ENCODE data around the gene CNNM1. TPM values are rescaled to one million over a fixed set of nuclear protein-coding genes. Genes with fewer than 3 reads are reported as not detected.

CNNM1 gene
- total RNA-seq, 1 donor from 2014 or later, result 1.4 TPM

GRCh38 chr10:99418910-99419624, 89.9 kb downstream of the CNNM1 start:
- no peak for DNase-seq (ENCODE audit: low spot score)

GRCh38 chr10:99419688-99420087, 90.5 kb downstream of the CNNM1 start:
- no peak for DNase-seq (ENCODE audit: low spot score)

GRCh38 chr10:99421233-99421739, 92.1 kb downstream of the CNNM1 start:
- DNase-seq (ENCODE audit: low spot score), result no peak

- no peak for DNase-seq (ENCODE audit: low spot score)
Observed at GRCh38 chr10:99422529-99423096, 93.5 kb downstream of the CNNM1 start.

GRCh38 chr10:99424656-99425055, 95.5 kb downstream of the CNNM1 start:
- DNase-seq (ENCODE audit: low spot score), result no peak

GRCh38 chr10:99425204-99425603, 96.0 kb downstream of the CNNM1 start:
- no peak for DNase-seq (ENCODE audit: low spot score)

- no peak for DNase-seq (ENCODE audit: low spot score)
Observed at GRCh38 chr10:99426689-99427088, 97.5 kb downstream of the CNNM1 start.

GRCh38 chr10:99427566-99428190, 98.5 kb downstream of the CNNM1 start:
- DNase-seq (ENCODE audit: low spot score), result no peak

GRCh38 chr10:99429517-99430095, 100.5 kb downstream of the CNNM1 start:
- DNase-seq (ENCODE audit: low spot score), result no peak

GRCh38 chr10:99430116-99430450, 100.9 kb downstream of the CNNM1 start:
- no peak for DNase-seq (ENCODE audit: low spot score)

- DNase-seq (ENCODE audit: low spot score), result peak; percentile 98
Observed at GRCh38 chr10:99430451-99431189, 101.5 kb downstream of the CNNM1 start, which contains the start of gene GOT1. Gene GOT1, minus strand, starts transcription at chr10:99430624. Its CDS starts 59 bp downstream, at chr10:99430565.

GRCh38 chr10:99431190-99431760, 102.1 kb downstream of the CNNM1 start:
- DNase-seq (ENCODE audit: low spot score), result peak; percentile 78

GRCh38 chr10:99432047-99432446, 102.9 kb downstream of the CNNM1 start:
- no peak for DNase-seq (ENCODE audit: low spot score)

GRCh38 chr10:99432881-99433280, 103.7 kb downstream of the CNNM1 start:
- no peak for DNase-seq (ENCODE audit: low spot score)

- DNase-seq (ENCODE audit: low spot score), result no peak
Observed at GRCh38 chr10:99433378-99434020, 104.3 kb downstream of the CNNM1 start.

- no peak for DNase-seq (ENCODE audit: low spot score)
Observed at GRCh38 chr10:99435986-99436638, 107.0 kb downstream of the CNNM1 start.

- DNase-seq (ENCODE audit: low spot score), result no peak
Observed at GRCh38 chr10:99438890-99439289, 109.7 kb downstream of the CNNM1 start.

GRCh38 chr10:99442394-99442793, 113.2 kb downstream of the CNNM1 start:
- DNase-seq (ENCODE audit: low spot score), result no peak

- no peak for DNase-seq (ENCODE audit: low spot score)
Observed at GRCh38 chr10:99443500-99443899, 114.3 kb downstream of the CNNM1 start.

All from mucosa of gallbladder (tissue), 1 donor.